ENCODE results near the gene TEX19. TPM values are rescaled to one million over a fixed set of nuclear protein-coding genes. Genes with fewer than 3 reads are reported as not detected.
A peak's percentile ranks its signal among the peaks of the same experiment; 100 is the strongest.

Gene TEX19
- total RNA-seq, 2 experiments from 2014 or later, result 2.0 to 3.4 TPM

GRCh38 chr17:82354804-82355308, 4.2 kb upstream of the TEX19 start:
- Histone ChIP-seq H3K27ac (ENCODE audit: low read depth, low read length, poor library complexity, severe bottlenecking) (no peak overlapping the region), H3K4me2 (ENCODE audit: low read length) (no peak overlapping the region), H3K9me3 (ENCODE audit: low read length) (no peaks in the 10 kb centered on the region), H3K4me3 (ENCODE audit: low read depth, low read length, poor library complexity, severe bottlenecking) (no peak overlapping the region), H3K9me2 (ENCODE audit: insufficient read depth, low read length) (no peaks in the 10 kb centered on the region), H2AFZ (ENCODE audit: low read length) (no peak overlapping the region), H3K79me2 (ENCODE audit: insufficient read depth, low read depth, low read length) (no peaks in the 10 kb centered on the region), H3K4me1 (ENCODE audit: insufficient read depth, low read length, poor library complexity, severe bottlenecking) (peaks cover 83% of the 10 kb centered on the region), H3K36me3 (ENCODE audit: insufficient read depth, low read length) (no peaks in the 10 kb centered on the region), H4K20me1 (ENCODE audit: insufficient read depth, low read length) (no peaks in the 10 kb centered on the region)
- no peak for DNase-seq (ENCODE audit: low spot score)
- no TSS peak for BruUV-seq (replicated peaks)
- TF ChIP-seq CTCF (conservative IDR thresholded peaks at IDR 0.05; ENCODE audit: low read length), result no peak
- no peak for TF ChIP-seq EZH2phosphoT487 (IDR thresholded peaks at IDR 0.05; ENCODE audit: borderline replicate concordance, low read depth, low read length)
- intact Hi-C loops (cut with micrococcal nuclease; ENCODE audit: unreplicated experiment), result loop anchor here (5.0 kb wide), 2 partner anchors 412 to 517 kb away; no protein-coding TSS in a partner anchor
- CTCF ChIA-PET (ENCODE audit: unreplicated experiment), result no interaction called here
- POLR2A ChIA-PET, result no interaction called here

- DNase-seq (ENCODE audit: low spot score), result no peak
- intact Hi-C loops (cut with micrococcal nuclease; ENCODE audit: unreplicated experiment), result no loop called here
- H3K4me2 ChIP-seq (ENCODE audit: low read length), result no peak overlapping the region
- no TSS peak for BruUV-seq (replicated peaks)
- H3K27ac ChIP-seq (ENCODE audit: low read depth, low read length, poor library complexity, severe bottlenecking), result no peak overlapping the region
- no peaks in the 10 kb centered on the region for H3K79me2 ChIP-seq (ENCODE audit: insufficient read depth, low read depth, low read length)
- no peak for TF ChIP-seq EZH2phosphoT487 (IDR thresholded peaks at IDR 0.05; ENCODE audit: borderline replicate concordance, low read depth, low read length)
- no peak for TF ChIP-seq CTCF (conservative IDR thresholded peaks at IDR 0.05; ENCODE audit: low read length)
- POLR2A ChIA-PET, result interaction anchor here (0.6 to 1.5 kb wide), 2 partner anchors 11 to 23 kb away, joined by 4 to 5 read pairs; no protein-coding TSS in a partner anchor
- no peaks in the 10 kb centered on the region for H3K9me3 ChIP-seq (ENCODE audit: low read length)
- CTCF ChIA-PET (ENCODE audit: unreplicated experiment), result no interaction called here
- no peaks in the 10 kb centered on the region for H3K9me2 ChIP-seq (ENCODE audit: insufficient read depth, low read length)
- no peaks in the 10 kb centered on the region for H3K36me3 ChIP-seq (ENCODE audit: insufficient read depth, low read length)
- no peak overlapping the region for H2AFZ ChIP-seq (ENCODE audit: low read length)
- peaks cover 72% of the 10 kb centered on the region for H3K4me1 ChIP-seq (ENCODE audit: insufficient read depth, low read length, poor library complexity, severe bottlenecking)
- H4K20me1 ChIP-seq (ENCODE audit: insufficient read depth, low read length), result no peaks in the 10 kb centered on the region
- H3K4me3 ChIP-seq (ENCODE audit: low read depth, low read length, poor library complexity, severe bottlenecking), result no peak overlapping the region
These were observed 3.1 kb upstream of the TEX19 start for GRCh38 chr17:82355770-82356427.

DNA sequence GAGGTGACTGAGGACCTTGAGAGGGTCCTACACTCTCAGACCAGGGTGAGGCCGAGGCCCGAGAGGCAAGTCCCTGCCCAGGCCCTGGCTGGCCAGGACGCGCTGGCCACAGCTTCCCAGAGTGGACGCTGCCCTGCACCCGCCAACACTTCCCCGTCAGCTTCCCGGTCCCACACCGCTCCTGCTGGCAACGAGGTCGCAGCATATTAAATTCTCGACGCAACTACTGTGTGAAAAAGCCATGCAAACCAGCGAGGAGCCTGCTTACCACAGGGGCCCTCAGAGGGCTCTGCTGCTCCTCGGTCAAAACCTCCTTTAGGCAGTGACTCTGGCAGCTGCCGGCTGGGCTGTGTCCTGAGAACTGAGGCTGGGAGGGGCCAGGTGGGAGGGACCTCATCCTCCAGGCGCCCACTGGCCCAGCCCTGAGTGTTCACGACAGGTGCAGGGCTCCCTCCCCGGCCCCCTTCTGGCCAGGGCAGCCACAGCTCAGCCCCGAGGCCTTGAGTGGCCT, 2.1 kb upstream of the TEX19 start:
- H3K4me2 ChIP-seq (ENCODE audit: low read length), result peak overlapping the region; percentile 39
- H3K27ac ChIP-seq (ENCODE audit: low read depth, low read length, poor library complexity, severe bottlenecking), result no peak overlapping the region
- peak; percentile 67 for DNase-seq (ENCODE audit: low spot score)
- peak overlapping the region; percentile 58 for H2AFZ ChIP-seq (ENCODE audit: low read length)
- no TSS peak for BruUV-seq (replicated peaks)
- H3K36me3 ChIP-seq (ENCODE audit: insufficient read depth, low read length), result no peaks in the 10 kb centered on the region
- CTCF ChIA-PET (ENCODE audit: unreplicated experiment), result interaction anchor here (0.8 to 1.1 kb wide), 2 partner anchors 10 to 60 kb away, joined by 3 to 4 read pairs; no protein-coding TSS in a partner anchor
- no peaks in the 10 kb centered on the region for H4K20me1 ChIP-seq (ENCODE audit: insufficient read depth, low read length)
- H3K4me3 ChIP-seq (ENCODE audit: low read depth, low read length, poor library complexity, severe bottlenecking), result no peak overlapping the region
- no peak for TF ChIP-seq CTCF (conservative IDR thresholded peaks at IDR 0.05; ENCODE audit: low read length)
- TF ChIP-seq EZH2phosphoT487 (IDR thresholded peaks at IDR 0.05; ENCODE audit: borderline replicate concordance, low read depth, low read length), result no peak
- no peaks in the 10 kb centered on the region for H3K79me2 ChIP-seq (ENCODE audit: insufficient read depth, low read depth, low read length)
- H3K9me2 ChIP-seq (ENCODE audit: insufficient read depth, low read length), result no peaks in the 10 kb centered on the region
- POLR2A ChIA-PET, result interaction anchor here (1.4 to 3.0 kb wide), 6 partner anchors 10 to 101 kb away, joined by 3 to 15 read pairs (median 5); partner anchors contain the start of gene HEXD
- intact Hi-C loops (cut with micrococcal nuclease; ENCODE audit: unreplicated experiment), result loop anchor here (1.0 kb wide), 1 partner anchor 61 kb away; the partner anchor contains the start of genes HEXD and OGFOD3
- H3K4me1 ChIP-seq (ENCODE audit: insufficient read depth, low read length, poor library complexity, severe bottlenecking), result peaks cover 62% of the 10 kb centered on the region
- H3K9me3 ChIP-seq (ENCODE audit: low read length), result no peaks in the 10 kb centered on the region

Measured in OCI-LY7 (cell line).